CMK (cell line): Measurements from ENCODE around the gene ATP1A2.
"Not testable (repeated sequence)": the region's sequence is repeated elsewhere in the genome, so short reads cannot be mapped to it uniquely, and the experiment has no call there.

Experiments used
- DNase-seq: peaks from one replicate; pipeline ENCODE4 v3.0.0-alpha.2; 2010; ENCODE audit warnings: low read depth

The ATP1A2 gene

GRCh38 chr1:160124705-160125478 lies 9.3 kb downstream of the ATP1A2 start:
- DNase-seq, result no peak

DNA sequence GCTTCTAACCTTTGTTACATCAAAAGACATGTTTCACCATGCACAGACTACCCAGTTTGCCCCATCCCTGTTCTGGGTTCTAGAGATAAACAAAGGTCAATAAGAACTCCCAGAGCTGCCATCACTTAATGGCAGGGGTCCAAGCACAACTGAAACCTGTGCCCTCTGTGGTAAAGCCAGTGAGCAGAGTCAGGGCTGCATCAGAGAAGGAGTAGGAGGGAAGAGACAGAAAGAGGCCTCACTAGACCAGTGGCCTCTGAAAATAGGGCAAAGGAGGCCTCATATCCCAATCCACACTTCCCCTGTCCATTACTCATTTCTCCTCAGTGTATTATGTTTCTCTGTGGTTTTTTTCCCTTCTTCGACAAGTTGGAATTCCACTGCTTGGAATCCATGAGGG lies 10.2 kb downstream of the ATP1A2 start:
- no peak for DNase-seq

- DNase-seq, result not testable (repeated sequence)
Observed at GRCh38 chr1:160126342-160126741, 10.8 kb downstream of the ATP1A2 start.

DNA sequence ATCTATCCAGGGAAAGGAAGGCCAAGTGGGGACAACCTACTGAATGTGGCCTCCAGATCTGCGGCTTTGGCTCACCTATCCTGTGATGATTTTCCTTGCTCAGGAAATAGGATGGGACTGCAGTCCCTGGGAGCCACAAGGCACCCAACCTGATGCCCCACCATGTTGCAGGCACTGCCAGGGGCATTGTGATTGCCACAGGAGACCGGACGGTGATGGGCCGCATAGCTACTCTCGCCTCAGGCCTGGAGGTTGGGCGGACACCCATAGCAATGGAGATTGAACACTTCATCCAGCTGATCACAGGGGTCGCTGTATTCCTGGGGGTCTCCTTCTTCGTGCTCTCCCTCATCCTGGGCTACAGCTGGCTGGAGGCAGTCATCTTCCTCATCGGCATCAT lies 11.8 kb downstream of the ATP1A2 start:
- no peak for DNase-seq

DNA sequence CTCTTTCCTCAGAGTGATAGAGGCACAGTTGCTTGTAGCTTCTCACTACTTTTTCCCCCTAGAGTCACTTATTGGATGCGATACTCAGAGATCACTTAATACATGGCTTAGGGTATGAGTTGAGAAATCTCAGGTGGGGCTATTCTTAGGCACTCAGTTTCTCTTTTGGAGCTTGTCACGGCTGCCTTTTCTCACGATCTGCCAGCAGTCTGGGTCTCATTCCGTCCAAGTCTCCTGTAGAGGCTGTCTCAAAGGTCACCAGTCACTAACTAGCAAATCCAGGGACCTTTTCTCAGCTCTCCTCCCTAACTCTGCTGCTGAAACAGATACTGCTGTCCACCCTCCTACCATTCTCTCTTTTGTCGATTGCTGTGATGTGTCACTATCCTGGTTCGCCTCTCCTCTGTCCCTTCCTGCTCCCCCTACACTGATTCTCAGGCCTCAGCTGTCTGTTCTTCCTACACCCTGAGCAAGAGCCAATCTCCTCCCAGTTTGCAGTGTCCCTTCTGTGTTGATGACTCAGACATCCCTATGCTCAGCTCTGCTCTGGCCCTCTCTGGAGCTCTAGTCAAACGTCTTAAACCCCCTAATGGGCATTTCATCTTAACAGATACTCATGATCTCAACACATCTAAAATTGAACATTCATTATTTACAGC lies 12.4 kb downstream of the ATP1A2 start:
- DNase-seq, result no peak

DNA sequence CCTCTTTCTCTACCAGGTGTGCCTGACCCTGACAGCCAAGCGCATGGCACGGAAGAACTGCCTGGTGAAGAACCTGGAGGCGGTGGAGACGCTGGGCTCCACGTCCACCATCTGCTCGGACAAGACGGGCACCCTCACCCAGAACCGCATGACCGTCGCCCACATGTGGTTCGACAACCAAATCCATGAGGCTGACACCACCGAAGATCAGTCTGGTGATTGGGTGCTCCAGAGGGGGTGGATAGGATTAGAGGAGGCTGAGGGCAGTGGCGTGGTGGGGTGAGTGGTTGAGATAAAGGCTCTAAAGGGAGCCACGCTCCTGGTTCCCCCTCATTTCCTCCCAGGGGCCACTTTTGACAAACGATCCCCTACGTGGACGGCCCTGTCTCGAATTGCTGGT lies 13.1 kb downstream of the ATP1A2 start:
- no peak for DNase-seq

- no peak for DNase-seq
Observed at GRCh38 chr1:160129046-160129445, 13.5 kb downstream of the ATP1A2 start.

- DNase-seq, result no peak
Observed at GRCh38 chr1:160129558-160129957, 14.0 kb downstream of the ATP1A2 start.

DNA sequence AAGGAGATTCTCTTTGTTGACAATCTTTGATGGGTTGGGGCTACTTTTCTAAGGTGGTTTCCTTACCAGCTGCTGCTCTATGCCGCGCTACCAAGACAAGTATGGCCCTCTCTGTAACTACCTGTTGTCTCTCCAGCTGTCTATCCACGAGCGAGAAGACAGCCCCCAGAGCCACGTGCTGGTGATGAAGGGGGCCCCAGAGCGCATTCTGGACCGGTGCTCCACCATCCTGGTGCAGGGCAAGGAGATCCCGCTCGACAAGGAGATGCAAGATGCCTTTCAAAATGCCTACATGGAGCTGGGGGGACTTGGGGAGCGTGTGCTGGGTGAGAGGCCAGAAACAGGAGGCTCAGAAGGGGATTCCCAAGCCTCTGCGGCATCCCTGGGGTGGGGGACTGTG lies 14.4 kb downstream of the ATP1A2 start:
- DNase-seq, result no peak

DNA sequence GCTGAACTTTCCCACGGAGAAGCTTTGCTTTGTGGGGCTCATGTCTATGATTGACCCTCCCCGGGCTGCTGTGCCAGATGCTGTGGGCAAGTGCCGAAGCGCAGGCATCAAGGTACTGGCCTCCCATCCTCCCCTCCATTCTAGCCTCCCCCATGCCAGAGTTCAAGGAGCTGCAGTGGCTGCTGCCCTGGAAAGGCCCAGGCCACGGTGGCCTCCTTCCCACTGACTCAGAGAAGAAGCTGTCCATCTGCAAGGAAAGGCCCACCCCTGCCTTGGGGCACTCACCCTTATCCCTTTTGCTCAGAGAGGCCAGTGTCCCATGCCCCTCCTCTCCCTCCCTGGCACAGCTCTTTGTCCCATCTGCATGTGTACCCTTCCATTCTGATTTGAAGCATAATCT lies 14.9 kb downstream of the ATP1A2 start:
- no peak for DNase-seq

DNA sequence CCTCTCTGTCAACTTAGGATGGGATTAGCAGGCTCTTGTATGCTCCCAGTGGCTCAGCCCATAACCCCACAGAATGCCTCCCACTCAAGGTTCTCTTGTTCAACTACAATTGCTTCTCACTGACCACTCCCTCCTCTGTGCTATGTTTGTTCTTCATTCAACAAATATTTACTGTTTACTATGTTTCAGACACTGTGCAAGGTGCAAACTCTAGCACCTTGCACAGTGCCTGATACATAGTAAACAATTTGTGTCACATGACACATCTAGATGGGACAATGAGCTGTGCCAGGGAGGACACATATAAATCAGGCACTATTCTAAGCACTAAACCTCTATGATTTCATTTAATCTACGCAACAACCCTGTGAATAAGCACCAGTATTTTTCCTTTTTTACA lies 15.4 kb downstream of the ATP1A2 start:
- DNase-seq, result no peak

DNA sequence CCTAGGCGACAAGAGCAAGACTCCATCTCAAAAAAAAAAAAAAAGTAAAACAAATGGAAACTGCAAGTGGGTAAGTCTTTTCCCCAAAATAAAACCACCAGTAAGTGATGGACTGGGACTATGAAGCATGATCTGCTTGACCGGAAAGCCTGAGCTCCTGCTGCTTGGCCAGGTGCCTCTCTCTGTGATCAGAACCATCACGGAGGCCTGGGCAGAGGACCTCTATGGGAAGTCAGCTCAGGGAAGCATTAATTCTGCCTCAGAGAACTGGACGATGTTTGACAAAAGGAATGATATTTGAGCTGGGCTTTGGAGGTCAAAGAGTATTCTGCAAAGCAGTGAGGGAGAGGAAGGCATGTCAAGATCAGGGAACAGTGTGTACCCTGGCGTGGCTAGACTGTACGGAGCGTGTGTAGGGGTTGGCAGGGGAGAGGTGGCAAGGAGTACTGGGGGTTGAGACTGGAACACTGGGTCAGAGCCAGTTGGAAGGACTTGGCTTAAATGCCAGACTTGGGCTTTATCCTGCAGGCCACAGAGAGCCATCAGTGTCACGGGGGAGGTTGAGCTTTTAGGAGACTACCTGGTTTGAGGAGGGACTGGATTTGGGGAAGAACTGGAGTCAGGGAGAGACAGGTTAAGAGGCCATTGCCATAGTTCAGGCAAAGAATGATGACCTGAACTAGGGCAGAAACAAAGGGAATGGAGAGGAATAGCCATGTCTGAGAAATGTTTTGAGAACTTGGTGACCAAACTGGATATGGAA lies 16.4 kb downstream of the ATP1A2 start:
- DNase-seq, result no peak

DNA sequence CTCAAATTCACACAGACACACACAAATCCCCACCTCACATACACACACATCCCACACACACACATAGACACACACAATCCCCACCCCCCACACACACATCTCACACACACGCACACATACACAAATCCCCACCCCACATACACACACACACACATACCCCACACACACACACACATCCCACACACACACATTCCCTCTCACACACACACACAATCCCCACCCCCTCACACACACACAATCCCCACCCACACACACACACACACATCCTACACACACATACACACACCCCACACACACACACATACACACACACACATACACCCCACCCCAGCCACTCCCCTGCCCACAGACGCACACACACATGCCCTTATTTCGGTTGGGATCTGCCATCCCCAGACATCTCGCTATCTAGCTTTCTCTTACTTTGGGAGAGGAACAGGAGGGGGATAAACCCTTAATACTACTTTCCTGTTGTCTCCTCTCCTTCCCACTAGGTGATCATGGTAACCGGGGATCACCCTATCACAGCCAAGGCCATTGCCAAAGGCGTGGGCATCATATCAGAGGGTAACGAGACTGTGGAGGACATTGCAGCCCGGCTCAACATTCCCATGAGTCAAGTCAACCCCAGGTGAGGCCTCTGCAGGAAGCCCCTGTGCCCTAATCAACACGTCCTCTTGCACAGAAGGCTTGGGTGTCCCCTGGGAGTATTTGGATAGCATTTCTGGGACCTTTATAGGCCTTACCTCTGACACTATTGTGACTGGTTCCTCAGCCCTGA lies 18.6 kb downstream of the ATP1A2 start:
- DNase-seq, result no peak

- no peak for DNase-seq
Observed at GRCh38 chr1:160134791-160135572, 19.4 kb downstream of the ATP1A2 start.

DNA sequence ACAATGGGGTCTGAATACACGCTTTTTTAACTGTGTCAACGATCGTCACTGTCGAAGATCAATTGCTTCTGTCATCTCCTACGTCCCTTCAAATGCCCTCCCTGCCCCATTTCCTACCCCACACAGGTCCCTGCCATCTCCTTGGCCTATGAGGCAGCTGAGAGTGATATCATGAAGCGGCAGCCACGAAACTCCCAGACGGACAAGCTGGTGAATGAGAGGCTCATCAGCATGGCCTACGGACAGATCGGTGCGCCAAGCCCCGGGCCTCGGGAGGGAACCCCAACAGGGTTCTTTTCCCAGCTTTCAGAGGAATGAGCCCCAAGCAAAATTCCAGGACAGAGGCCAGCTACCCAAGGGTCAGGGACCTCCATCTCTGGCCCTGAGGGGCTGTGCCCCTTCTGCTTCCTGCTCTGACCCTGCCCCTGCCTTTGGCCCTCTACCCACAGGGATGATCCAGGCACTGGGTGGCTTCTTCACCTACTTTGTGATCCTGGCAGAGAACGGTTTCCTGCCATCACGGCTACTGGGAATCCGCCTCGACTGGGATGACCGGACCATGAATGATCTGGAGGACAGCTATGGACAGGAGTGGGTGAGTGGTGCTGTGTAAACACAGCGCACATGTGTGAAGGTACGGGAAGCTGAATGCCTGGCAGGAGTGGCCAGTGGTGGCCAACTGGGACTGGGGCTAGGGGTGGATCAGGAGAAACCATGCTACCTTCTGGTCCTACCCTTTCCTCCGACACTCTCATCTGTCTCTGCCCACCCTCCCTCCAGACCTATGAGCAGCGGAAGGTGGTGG lies 20.8 kb downstream of the ATP1A2 start:
- DNase-seq, result no peak

- DNase-seq, result no peak
Observed at GRCh38 chr1:160136926-160137200, 21.3 kb downstream of the ATP1A2 start.

GRCh38 chr1:160137216-160137862 lies 21.8 kb downstream of the ATP1A2 start:
- DNase-seq, result no peak

DNA sequence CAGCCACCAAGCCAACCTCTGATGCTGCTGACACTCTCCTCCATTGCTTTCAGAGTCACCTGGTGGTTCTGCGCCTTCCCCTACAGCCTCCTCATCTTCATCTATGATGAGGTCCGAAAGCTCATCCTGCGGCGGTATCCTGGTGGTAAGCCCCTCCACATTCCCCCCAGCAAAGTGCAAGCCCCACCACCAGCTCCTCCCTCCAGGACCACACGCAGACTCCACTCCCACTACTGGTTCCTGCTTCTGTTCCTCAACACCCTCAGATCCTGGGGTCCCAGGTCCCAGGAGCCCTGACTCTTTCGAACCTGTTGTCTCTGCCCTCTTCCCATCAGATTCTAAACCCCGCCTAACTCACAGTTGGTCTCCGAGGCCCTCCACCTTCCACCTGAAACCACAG lies 24.3 kb downstream of the ATP1A2 start:
- no peak for DNase-seq

GRCh38 chr1:160143695-160144094 lies 28.1 kb downstream of the ATP1A2 start:
- DNase-seq, result no peak

DNA sequence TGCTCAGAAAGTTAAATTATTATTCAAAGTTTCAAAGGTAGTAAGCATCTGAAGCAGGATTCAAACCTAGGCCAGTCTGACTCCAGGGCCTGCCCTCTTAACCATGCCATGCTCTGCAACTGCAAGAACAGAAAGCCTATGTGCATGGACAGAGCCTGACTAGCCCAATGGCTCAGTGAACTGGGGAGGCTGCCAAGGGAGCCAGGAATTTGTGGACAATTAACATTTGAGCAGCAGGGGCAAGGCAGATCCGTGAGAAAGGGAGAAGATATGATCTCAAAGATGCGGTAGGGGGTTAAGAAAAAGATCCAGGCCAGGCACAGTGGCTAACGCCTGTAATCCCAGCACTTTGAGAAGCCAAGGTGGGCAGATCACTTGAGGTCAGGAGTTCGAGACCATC lies 29.4 kb downstream of the ATP1A2 start:
- DNase-seq, result no peak
